Neural cell (in vitro differentiated cells): ENCODE measurements around the gene SLMAP. TPM values are rescaled to one million over a fixed set of nuclear protein-coding genes. Genes with fewer than 3 reads are reported as not detected.

Source experiments
- H2AFZ ChIP-seq: fragments of 200-600, 300-800 bp; sonication (generic), shearing (Covaris generic); 2 replicates; pipeline ENCODE4 v1.6.0; 2014; ENCODE audit warnings: low read depth, mild to moderate bottlenecking, antibody characterized with exemption, low read length, moderate library complexity
- H3F3A ChIP-seq: fragments of 200-600 bp; shearing (Covaris generic); 2 replicates; pipeline ENCODE4 v1.6.1; 2016; ENCODE audit warnings: mild to moderate bottlenecking, moderate library complexity, mixed read lengths, antibody characterized with exemption, low read length; ENCODE audit not compliant: insufficient read depth, poor library complexity, severe bottlenecking
- H3K27ac ChIP-seq: fragments of 200-600, 300-800 bp; sonication (generic), shearing (Covaris generic); 2 replicates; pipeline ENCODE4 v1.5.1; 2014; ENCODE audit warnings: mild to moderate bottlenecking, low read length, moderate library complexity
- H3K27me3 ChIP-seq: fragments of 300-800, 200-600 bp; sonication (generic), shearing (Covaris generic); 2 replicates; pipeline ENCODE4 v1.6.0; 2014; ENCODE audit warnings: mild to moderate bottlenecking, low read depth, low read length, moderate library complexity; ENCODE audit not compliant: insufficient read depth
- H3K36me3 ChIP-seq: fragments of 300-800, 200-600 bp; sonication (generic), shearing (Covaris generic); 2 replicates; pipeline ENCODE4 v1.5.1; 2014; ENCODE audit warnings: mild to moderate bottlenecking, antibody characterized with exemption, low read length, moderate library complexity; ENCODE audit not compliant: insufficient read depth
- H3K4me2 ChIP-seq: fragments of 300-800, 200-600 bp; sonication (generic), shearing (Covaris generic); 2 replicates; pipeline ENCODE4 v1.6.0; 2014; ENCODE audit warnings: mild to moderate bottlenecking, low read length
- H3K4me3 ChIP-seq: fragments of 300-800, 200-600 bp; sonication (generic), shearing (Covaris generic); 2 replicates; pipeline ENCODE4 v1.5.1; 2014; ENCODE audit warnings: mild to moderate bottlenecking, low read length, moderate library complexity
- H3K79me2 ChIP-seq: fragments of 200-600 bp; shearing (Covaris generic); replicated peaks from 2 replicates; pipeline ENCODE4 v1.6.0; 2014; ENCODE audit warnings: mild to moderate bottlenecking, low read length, moderate library complexity; ENCODE audit not compliant: insufficient read depth
- H3K9ac ChIP-seq: fragments of 300-800, 200-600 bp; sonication (generic), shearing (Covaris generic); 2 replicates; pipeline ENCODE4 v1.6.1; 2016; ENCODE audit warnings: mild to moderate bottlenecking, low read length, mixed read lengths
- H3K9me2 ChIP-seq: fragments of 200-600 bp; shearing (Covaris generic); 2 replicates; pipeline ENCODE4 v1.6.1; 2016; ENCODE audit warnings: mild to moderate bottlenecking, low read length, mixed read lengths; ENCODE audit not compliant: insufficient read depth
- H3K9me3 ChIP-seq: fragments of 200-600, 300-800 bp; sonication (generic), shearing (Covaris generic); 2 replicates; pipeline ENCODE4 v1.6.1; 2016; ENCODE audit warnings: mild to moderate bottlenecking, mixed run types, low read length, moderate library complexity, mixed read lengths
- H4K20me1 ChIP-seq: fragments of 200-600 bp; shearing (Covaris generic); 2 replicates; pipeline ENCODE4 v1.6.1; 2016; ENCODE audit warnings: mild to moderate bottlenecking, mixed run types; ENCODE audit not compliant: insufficient read depth
- EP300 ChIP-seq: fragments of 450-650 bp; conservative IDR thresholded peaks from 2 replicates; pipeline ENCODE4 v1.6.1; 2014; ENCODE audit warnings: antibody characterized with exemption, mild to moderate bottlenecking, moderate library complexity; ENCODE audit not compliant: poor library complexity, severe bottlenecking
- EZH2 ChIP-seq: fragments of 200-600, 300-800 bp; shearing (Covaris generic), sonication (generic); IDR thresholded peaks from 2 replicates; pipeline ENCODE4 v1.6.1; 2014; ENCODE audit warnings: antibody characterized with exemption, low read length, borderline replicate concordance, mild to moderate bottlenecking; ENCODE audit not compliant: insufficient read depth, poor library complexity, severe bottlenecking
- MXI1 ChIP-seq: fragments of 450-650 bp; conservative IDR thresholded peaks from 2 replicates; pipeline ENCODE4 v1.6.1; 2014; ENCODE audit warnings: antibody characterized with exemption, mild to moderate bottlenecking; ENCODE audit not compliant: poor library complexity, severe bottlenecking
- POLR2AphosphoS5 ChIP-seq: IDR thresholded peaks from 2 replicates; pipeline ENCODE4 v1.6.1; 2012
- RAD21 ChIP-seq: fragments of 450-650 bp; conservative IDR thresholded peaks from 2 replicates; pipeline ENCODE4 v1.6.1; 2014; ENCODE audit warnings: antibody characterized with exemption, mild to moderate bottlenecking, moderate library complexity
- SMC3 ChIP-seq: fragments of 450-650 bp; conservative IDR thresholded peaks from 2 replicates; pipeline ENCODE4 v1.6.1; 2014; ENCODE audit warnings: antibody characterized with exemption, mild to moderate bottlenecking, moderate library complexity; ENCODE audit not compliant: poor library complexity
- TAF1 ChIP-seq: IDR thresholded peaks from 2 replicates; pipeline ENCODE4 v1.6.1; 2012; ENCODE audit warnings: low read depth
- polyA plus RNA-seq: library from polyadenylated mRNA; depleted of rRNA; stranded (reverse); fragments of >200 nt; gene quantifications from 2 replicates; pipeline ENCODE4 v1.2.3, GENCODE V29; 2014
- TF ChIP-seq, protein P1 (sequence below): IDR thresholded peaks from 2 replicates; pipeline ENCODE4 v1.6.1; 2012; ENCODE audit warnings: borderline replicate concordance
- TF ChIP-seq, protein P2 (sequence below): fragments of 450-650 bp; IDR thresholded peaks from 2 replicates; pipeline ENCODE4 v1.5.1; 2014; ENCODE audit warnings: antibody characterized with exemption, mild to moderate bottlenecking, moderate library complexity; ENCODE audit not compliant: poor library complexity, severe bottlenecking

SLMAP gene
- polyA plus RNA-seq, 1 donor from 2014 or later: 42.1 TPM

DNA sequence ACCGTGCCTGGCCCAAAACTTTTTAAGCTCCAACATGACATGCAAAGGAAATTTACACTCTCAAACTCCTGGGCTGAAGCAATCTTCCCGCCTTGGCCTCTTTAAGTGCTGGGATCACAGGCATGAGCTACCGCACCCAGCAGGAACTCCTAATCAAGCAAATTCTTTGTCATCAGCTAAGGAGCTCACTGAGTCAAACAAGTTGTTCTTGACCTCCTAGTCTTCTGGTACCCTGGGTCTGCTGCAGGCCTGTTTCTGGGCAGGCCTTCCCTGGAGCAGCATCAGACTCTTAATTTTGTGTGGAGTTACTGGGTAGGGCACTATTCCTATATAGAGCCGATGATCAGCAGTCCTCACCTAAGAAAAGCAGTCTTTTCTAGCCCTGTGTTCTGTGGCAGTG, 183.7 kb downstream of the SLMAP start:
- no peak overlapping the region for H3K27ac ChIP-seq

DNA sequence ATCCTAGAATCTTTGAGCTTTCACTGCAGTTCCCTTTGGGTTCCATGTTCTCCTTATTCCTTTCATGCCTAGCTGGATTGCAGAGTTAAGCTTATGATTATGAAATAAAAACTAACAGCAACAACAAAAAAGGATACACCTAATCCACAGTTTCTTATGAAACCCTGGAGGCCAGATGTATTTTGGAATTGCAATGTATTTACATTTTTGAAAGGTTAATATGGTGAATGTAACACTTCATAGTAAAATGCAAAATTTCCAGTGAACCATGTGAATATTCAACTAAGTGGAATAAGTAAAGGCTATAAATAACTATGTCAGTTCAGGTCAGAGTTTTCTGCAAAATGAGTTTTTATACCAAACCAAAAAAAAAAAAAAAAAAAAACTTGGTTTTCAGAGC, 186.3 kb downstream of the SLMAP start:
- no peaks in the 10 kb centered on the region for H4K20me1 ChIP-seq
- H3K9me2 ChIP-seq: no peaks in the 10 kb centered on the region
- TF ChIP-seq RAD21 (no peak), POLR2AphosphoS5 (no peak), EZH2 (no peak), EP300 (no peak), TAF1 (no peak), SMC3 (no peak), MXI1 (no peak)
- TF ChIP-seq, protein P1, sequence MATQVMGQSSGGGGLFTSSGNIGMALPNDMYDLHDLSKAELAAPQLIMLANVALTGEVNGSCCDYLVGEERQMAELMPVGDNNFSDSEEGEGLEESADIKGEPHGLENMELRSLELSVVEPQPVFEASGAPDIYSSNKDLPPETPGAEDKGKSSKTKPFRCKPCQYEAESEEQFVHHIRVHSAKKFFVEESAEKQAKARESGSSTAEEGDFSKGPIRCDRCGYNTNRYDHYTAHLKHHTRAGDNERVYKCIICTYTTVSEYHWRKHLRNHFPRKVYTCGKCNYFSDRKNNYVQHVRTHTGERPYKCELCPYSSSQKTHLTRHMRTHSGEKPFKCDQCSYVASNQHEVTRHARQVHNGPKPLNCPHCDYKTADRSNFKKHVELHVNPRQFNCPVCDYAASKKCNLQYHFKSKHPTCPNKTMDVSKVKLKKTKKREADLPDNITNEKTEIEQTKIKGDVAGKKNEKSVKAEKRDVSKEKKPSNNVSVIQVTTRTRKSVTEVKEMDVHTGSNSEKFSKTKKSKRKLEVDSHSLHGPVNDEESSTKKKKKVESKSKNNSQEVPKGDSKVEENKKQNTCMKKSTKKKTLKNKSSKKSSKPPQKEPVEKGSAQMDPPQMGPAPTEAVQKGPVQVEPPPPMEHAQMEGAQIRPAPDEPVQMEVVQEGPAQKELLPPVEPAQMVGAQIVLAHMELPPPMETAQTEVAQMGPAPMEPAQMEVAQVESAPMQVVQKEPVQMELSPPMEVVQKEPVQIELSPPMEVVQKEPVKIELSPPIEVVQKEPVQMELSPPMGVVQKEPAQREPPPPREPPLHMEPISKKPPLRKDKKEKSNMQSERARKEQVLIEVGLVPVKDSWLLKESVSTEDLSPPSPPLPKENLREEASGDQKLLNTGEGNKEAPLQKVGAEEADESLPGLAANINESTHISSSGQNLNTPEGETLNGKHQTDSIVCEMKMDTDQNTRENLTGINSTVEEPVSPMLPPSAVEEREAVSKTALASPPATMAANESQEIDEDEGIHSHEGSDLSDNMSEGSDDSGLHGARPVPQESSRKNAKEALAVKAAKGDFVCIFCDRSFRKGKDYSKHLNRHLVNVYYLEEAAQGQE: no peak
- TF ChIP-seq, protein P2, sequence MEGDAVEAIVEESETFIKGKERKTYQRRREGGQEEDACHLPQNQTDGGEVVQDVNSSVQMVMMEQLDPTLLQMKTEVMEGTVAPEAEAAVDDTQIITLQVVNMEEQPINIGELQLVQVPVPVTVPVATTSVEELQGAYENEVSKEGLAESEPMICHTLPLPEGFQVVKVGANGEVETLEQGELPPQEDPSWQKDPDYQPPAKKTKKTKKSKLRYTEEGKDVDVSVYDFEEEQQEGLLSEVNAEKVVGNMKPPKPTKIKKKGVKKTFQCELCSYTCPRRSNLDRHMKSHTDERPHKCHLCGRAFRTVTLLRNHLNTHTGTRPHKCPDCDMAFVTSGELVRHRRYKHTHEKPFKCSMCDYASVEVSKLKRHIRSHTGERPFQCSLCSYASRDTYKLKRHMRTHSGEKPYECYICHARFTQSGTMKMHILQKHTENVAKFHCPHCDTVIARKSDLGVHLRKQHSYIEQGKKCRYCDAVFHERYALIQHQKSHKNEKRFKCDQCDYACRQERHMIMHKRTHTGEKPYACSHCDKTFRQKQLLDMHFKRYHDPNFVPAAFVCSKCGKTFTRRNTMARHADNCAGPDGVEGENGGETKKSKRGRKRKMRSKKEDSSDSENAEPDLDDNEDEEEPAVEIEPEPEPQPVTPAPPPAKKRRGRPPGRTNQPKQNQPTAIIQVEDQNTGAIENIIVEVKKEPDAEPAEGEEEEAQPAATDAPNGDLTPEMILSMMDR: no peak
- H3K27me3 ChIP-seq: no peaks in the 10 kb centered on the region
- H3K36me3 ChIP-seq: no peaks in the 10 kb centered on the region
- no peaks in the 10 kb centered on the region for H3F3A ChIP-seq
- no peak overlapping the region for H2AFZ ChIP-seq
- no peaks in the 10 kb centered on the region for H3K79me2 ChIP-seq
- H3K9ac ChIP-seq: no peak overlapping the region
- no peak overlapping the region for H3K27ac ChIP-seq
- no peaks in the 10 kb centered on the region for H3K9me3 ChIP-seq
- H3K4me2 ChIP-seq: no peak overlapping the region
- H3K4me3 ChIP-seq: no peak overlapping the region

More for the DNA sequence above, 183.7 kb downstream of the SLMAP start:
- Histone ChIP-seq H3K4me3 (no peak overlapping the region), H3K9me3 (no peaks in the 10 kb centered on the region), H3K36me3 (no peaks in the 10 kb centered on the region), H3K9ac (no peak overlapping the region), H3K9me2 (no peaks in the 10 kb centered on the region), H3K27me3 (no peaks in the 10 kb centered on the region), H3K79me2 (no peaks in the 10 kb centered on the region), H3K4me2 (no peak overlapping the region), H2AFZ (no peak overlapping the region), H4K20me1 (no peaks in the 10 kb centered on the region), H3F3A (no peaks in the 10 kb centered on the region)
- TF ChIP-seq, protein P2: no peak
- TF ChIP-seq POLR2AphosphoS5 (no peak), EZH2 (no peak), EP300 (no peak), TAF1 (no peak), SMC3 (no peak), MXI1 (no peak), RAD21 (no peak)
- TF ChIP-seq, protein P1: no peak
